Keratinocyte (primary cell): ENCODE measurements around the gene RAB11A. TPM values are rescaled to one million over a fixed set of nuclear protein-coding genes. Genes with fewer than 3 reads are reported as not detected.

Experiments used
- DNase-seq: peaks from one replicate; pipeline ENCODE4 v3.0.0-alpha.2; 2011; ENCODE audit warnings: low read depth, missing footprints, low spot score
- FAIRE-seq: peaks from 2 replicates; lab custom pipeline; 2011; peaks lifted over from hg19 to GRCh38; lab: Jason Lieb, UNC
- H2AFZ ChIP-seq: 2 replicates; pipeline ENCODE4 v1.6.0; 2012; ENCODE audit warnings: low read length, control low read depth, inconsistent platforms; ENCODE audit not compliant: control insufficient read depth
- H3K27ac ChIP-seq: 2 replicates; pipeline ENCODE4 v1.5.1; 2011; ENCODE audit warnings: low read length; ENCODE audit not compliant: control insufficient read depth, insufficient read depth
- H3K27me3 ChIP-seq: 3 replicates; pipeline ENCODE4 v1.6.0; 2011; ENCODE audit warnings: low read length; ENCODE audit not compliant: control insufficient read depth, insufficient read depth; ENCODE audit errors: extremely low read depth
- H3K36me3 ChIP-seq, 2 experiments: 2 replicates in 1 of 2; 3 replicates in 1 of 2; pipeline ENCODE4 v1.5.1; 2011; ENCODE audit warnings: low read length in 2 of 2, mild to moderate bottlenecking in 1 of 2; ENCODE audit not compliant: control insufficient read depth in 2 of 2, insufficient read depth in 2 of 2; ENCODE audit errors: extremely low read depth in 1 of 2
- H3K4me1 ChIP-seq: 3 replicates; pipeline ENCODE4 v1.5.1; 2011; ENCODE audit warnings: low read length; ENCODE audit not compliant: control insufficient read depth, insufficient read depth; ENCODE audit errors: extremely low read depth
- H3K4me2 ChIP-seq: 3 replicates; pipeline ENCODE4 v1.6.0; 2011; ENCODE audit warnings: low read depth, low read length; ENCODE audit not compliant: control insufficient read depth, insufficient read depth; ENCODE audit errors: extremely low read depth
- H3K4me3 ChIP-seq, 3 experiments: fragments of 200-600 bp in 1 of 3; sonication (generic) in 1 of 3; 2 replicates in 2 of 3; 3 replicates in 1 of 3; pipeline ENCODE4 v1.5.1; 2011 to 2016; ENCODE audit warnings: low read length in 3 of 3, mild to moderate bottlenecking in 3 of 3, control low read depth in 2 of 3, inconsistent platforms in 1 of 3, low read depth in 1 of 3, mixed read lengths in 1 of 3, mixed run types in 1 of 3, moderate library complexity in 1 of 3; ENCODE audit not compliant: control insufficient read depth in 2 of 3, insufficient read depth in 2 of 3; ENCODE audit errors: extremely low read depth in 1 of 3
- H3K79me2 ChIP-seq: 2 replicates; pipeline ENCODE4 v1.6.0; 2012; ENCODE audit warnings: low read length; ENCODE audit not compliant: control insufficient read depth, insufficient read depth
- H3K9ac ChIP-seq: 3 replicates; pipeline ENCODE4 v1.6.0; 2011; ENCODE audit warnings: low read length; ENCODE audit not compliant: control insufficient read depth, insufficient read depth; ENCODE audit errors: extremely low read depth
- H3K9me1 ChIP-seq: 3 replicates; pipeline ENCODE4 v1.6.0; 2011; ENCODE audit warnings: low read length; ENCODE audit not compliant: control insufficient read depth, insufficient read depth; ENCODE audit errors: extremely low read depth
- H3K9me3 ChIP-seq: 2 replicates; pipeline ENCODE4 v1.5.1; 2012; ENCODE audit warnings: low read depth, low read length; ENCODE audit not compliant: control insufficient read depth
- H4K20me1 ChIP-seq: 3 replicates; pipeline ENCODE4 v1.6.0; 2011; ENCODE audit warnings: low read length; ENCODE audit not compliant: control insufficient read depth, insufficient read depth; ENCODE audit errors: extremely low read depth
- EZH2 ChIP-seq: IDR thresholded peaks from one replicate; pipeline ENCODE4 v1.6.1; 2012; ENCODE audit warnings: inconsistent platforms, mild to moderate bottlenecking, low read length, moderate library complexity
- dilution Hi-C: fragments of 300-500 bp; cut with MboI; formaldehyde crosslinking; loops from one replicate; pipeline ENCODE4 v1.7.0; 2020; ENCODE audit warnings: low sequenced_read_pairs; ENCODE audit not compliant: extremely low pct_ligation_motif_present
- polyA plus RNA-seq, 5 experiments: library from polyadenylated mRNA; depleted of rRNA in 3 of 5; stranded (reverse) in 3 of 5; stranded (forward) in 1 of 5; unstranded in 1 of 5; fragments of >200 nt; gene quantifications; 1 replicate in 1 of 5; 2 replicates in 3 of 5; 3 replicates in 1 of 5; pipeline versions ENCODE4 v1.2.1 to v1.2.3, GENCODE V29; 2011 to 2012; ENCODE audit warnings: missing spikeins in 2 of 5, low read depth in 1 of 5, low replicate concordance in 1 of 5
- TF ChIP-seq, protein P1 (sequence below), 3 experiments: IDR thresholded peaks in 1 of 3; conservative IDR thresholded peaks in 1 of 3; optimal IDR thresholded peaks in 1 of 3; 2 replicates in 2 of 3; 3 replicates in 1 of 3; pipeline versions ENCODE3 to v1.5.1; 2011; ENCODE audit warnings: low read length in 3 of 3, mild to moderate bottlenecking in 3 of 3, moderate library complexity in 2 of 3, control low read depth in 1 of 3, inconsistent platforms in 1 of 3; ENCODE audit not compliant: insufficient read depth in 2 of 3; ENCODE audit errors: extremely low read depth in 1 of 3

Gene RAB11A
- polyA plus RNA-seq, 1 donor (not counting 4 experiments of a cell fraction or from before 2014, with no cell fraction given): 537 TPM

DNA sequence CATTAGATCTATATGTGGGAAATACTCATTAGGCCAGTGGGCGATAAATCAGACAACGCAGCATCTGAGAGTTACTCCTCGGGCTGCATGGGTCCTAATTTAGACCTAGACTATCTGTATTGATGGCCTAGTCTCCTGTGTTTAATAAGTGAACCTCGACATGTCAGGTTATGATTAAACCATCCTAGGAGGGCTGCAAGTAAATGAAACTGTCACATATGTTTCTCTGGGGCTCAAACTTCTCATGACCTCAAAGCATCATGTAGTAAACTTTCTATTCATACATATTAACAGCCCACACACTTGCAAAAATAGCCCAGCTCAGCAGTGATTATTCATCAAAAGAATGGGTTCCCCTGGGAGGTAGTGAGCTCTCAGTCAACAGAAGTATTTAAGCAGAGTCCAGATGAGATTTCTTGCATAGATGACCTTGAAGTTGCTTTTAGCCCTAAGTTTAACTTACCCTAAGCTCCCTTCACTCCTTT, 51.6 kb downstream of the RAB11A start:
- DNase-seq (no peak), FAIRE-seq (no peak)
- H3K4me1 ChIP-seq: no peaks in the 10 kb centered on the region
- H3K27ac ChIP-seq: no peak overlapping the region
- no peak overlapping the region for H3K4me2 ChIP-seq
- no peak overlapping the region for H2AFZ ChIP-seq
- H3K36me3 ChIP-seq: peaks cover 0 to 4% of the 10 kb centered on the region in 2 experiments
- no peaks in the 10 kb centered on the region for H4K20me1 ChIP-seq
- no peak for TF ChIP-seq EZH2
- no peaks in the 10 kb centered on the region for H3K79me2 ChIP-seq
- H3K9ac ChIP-seq: no peak overlapping the region
- dilution Hi-C loops: no loop called here
- H3K9me3 ChIP-seq: no peaks in the 10 kb centered on the region
- no peaks in the 10 kb centered on the region for H3K27me3 ChIP-seq
- H3K4me3 ChIP-seq: no peak overlapping the region
- no peaks in the 10 kb centered on the region for H3K9me1 ChIP-seq

DNA sequence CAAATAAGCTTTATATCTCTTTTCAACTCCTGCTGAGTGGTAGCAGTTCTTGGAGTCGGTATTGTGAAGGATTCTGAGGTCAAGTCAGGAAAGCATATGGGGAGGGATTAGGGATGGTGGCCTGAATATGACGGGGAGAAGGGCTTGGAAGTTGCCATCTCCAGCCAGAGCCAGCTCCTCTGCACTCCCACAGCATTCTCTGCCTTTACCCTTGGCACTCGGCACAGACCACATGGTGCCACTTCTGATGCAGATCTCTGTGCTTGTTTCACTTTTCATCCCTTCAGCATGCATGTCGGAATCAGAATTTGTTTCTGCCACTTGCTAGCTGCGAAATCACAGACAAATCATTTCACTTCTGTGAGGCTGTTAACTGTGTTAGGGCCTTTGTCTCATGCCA, 52.5 kb downstream of the RAB11A start:
- TF ChIP-seq EZH2: no peak
- TF ChIP-seq, protein P1, sequence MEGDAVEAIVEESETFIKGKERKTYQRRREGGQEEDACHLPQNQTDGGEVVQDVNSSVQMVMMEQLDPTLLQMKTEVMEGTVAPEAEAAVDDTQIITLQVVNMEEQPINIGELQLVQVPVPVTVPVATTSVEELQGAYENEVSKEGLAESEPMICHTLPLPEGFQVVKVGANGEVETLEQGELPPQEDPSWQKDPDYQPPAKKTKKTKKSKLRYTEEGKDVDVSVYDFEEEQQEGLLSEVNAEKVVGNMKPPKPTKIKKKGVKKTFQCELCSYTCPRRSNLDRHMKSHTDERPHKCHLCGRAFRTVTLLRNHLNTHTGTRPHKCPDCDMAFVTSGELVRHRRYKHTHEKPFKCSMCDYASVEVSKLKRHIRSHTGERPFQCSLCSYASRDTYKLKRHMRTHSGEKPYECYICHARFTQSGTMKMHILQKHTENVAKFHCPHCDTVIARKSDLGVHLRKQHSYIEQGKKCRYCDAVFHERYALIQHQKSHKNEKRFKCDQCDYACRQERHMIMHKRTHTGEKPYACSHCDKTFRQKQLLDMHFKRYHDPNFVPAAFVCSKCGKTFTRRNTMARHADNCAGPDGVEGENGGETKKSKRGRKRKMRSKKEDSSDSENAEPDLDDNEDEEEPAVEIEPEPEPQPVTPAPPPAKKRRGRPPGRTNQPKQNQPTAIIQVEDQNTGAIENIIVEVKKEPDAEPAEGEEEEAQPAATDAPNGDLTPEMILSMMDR (optimal IDR thresholded peaks at IDR 0.05 in 1 of 3, IDR thresholded peaks at IDR 0.05 in 1 of 3, conservative IDR thresholded peaks at IDR 0.05 in 1 of 3; ENCODE audit: extremely low read depth in 1 of 3, insufficient read depth in 2 of 3, low read length in 3 of 3): no peak
- dilution Hi-C loops: no loop called here
- H4K20me1 ChIP-seq: no peaks in the 10 kb centered on the region
- H3K4me2 ChIP-seq: no peak overlapping the region
- H3K79me2 ChIP-seq: no peaks in the 10 kb centered on the region
- no peaks in the 10 kb centered on the region for H3K9me3 ChIP-seq
- no peak overlapping the region for H3K27ac ChIP-seq
- FAIRE-seq (no peak), DNase-seq (no peak)
- no peaks in the 10 kb centered on the region for H3K4me1 ChIP-seq
- no peaks in the 10 kb centered on the region for H3K9me1 ChIP-seq
- H3K27me3 ChIP-seq: no peaks in the 10 kb centered on the region
- H2AFZ ChIP-seq: no peak overlapping the region
- peaks cover 0 to 4% of the 10 kb centered on the region in 2 experiments for H3K36me3 ChIP-seq
- no peak overlapping the region for H3K9ac ChIP-seq
- no peak overlapping the region for H3K4me3 ChIP-seq

DNA sequence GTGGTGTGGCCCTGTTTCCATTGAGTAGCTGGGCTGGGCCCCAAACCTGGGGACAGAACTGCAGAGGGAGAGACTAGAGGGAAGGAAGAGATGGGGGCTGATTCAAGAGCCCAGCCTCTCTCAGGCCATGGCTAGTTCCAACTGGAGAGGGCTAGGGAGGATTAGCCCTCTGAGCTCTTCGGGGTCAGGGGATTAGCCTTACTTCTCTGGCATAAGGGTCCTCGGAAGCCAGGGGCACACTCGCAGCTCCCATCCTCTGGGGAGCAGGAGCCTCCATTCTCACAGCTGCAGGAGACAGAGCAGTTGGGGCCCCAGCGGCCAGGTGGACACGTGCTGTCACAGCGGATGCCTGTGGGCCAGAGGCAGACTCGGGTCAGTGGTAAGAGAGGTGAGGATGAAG, 53.3 kb downstream of the RAB11A start:
- Histone ChIP-seq H3K79me2 (no peaks in the 10 kb centered on the region), H3K27ac (no peak overlapping the region), H4K20me1 (no peaks in the 10 kb centered on the region), H3K9me3 (no peaks in the 10 kb centered on the region), H2AFZ (no peak overlapping the region), H3K27me3 (no peaks in the 10 kb centered on the region), H3K4me1 (no peaks in the 10 kb centered on the region), H3K36me3 (peaks cover 0 to 4% of the 10 kb centered on the region in 2 experiments), H3K4me3 (no peak overlapping the region), H3K9me1 (no peaks in the 10 kb centered on the region), H3K4me2 (no peak overlapping the region), H3K9ac (no peak overlapping the region)
- TF ChIP-seq, protein P1 (optimal IDR thresholded peaks at IDR 0.05 in 1 of 3, IDR thresholded peaks at IDR 0.05 in 1 of 3, conservative IDR thresholded peaks at IDR 0.05 in 1 of 3; ENCODE audit: extremely low read depth in 1 of 3, insufficient read depth in 2 of 3, low read length in 3 of 3): no peak
- TF ChIP-seq EZH2: no peak
- DNase-seq: no peak
- dilution Hi-C loops: no loop called here
- FAIRE-seq: no peak
